GM12801 (cell line): ENCODE results near the gene RPL12.

Experiments
- CTCF ChIP-seq: IDR thresholded peaks from one replicate; pipeline ENCODE4 v1.5.1; 2011; ENCODE audit warnings: control low read depth; ENCODE audit not compliant: insufficient read length; ENCODE audit errors: extremely low read depth

The RPL12 gene

DNA sequence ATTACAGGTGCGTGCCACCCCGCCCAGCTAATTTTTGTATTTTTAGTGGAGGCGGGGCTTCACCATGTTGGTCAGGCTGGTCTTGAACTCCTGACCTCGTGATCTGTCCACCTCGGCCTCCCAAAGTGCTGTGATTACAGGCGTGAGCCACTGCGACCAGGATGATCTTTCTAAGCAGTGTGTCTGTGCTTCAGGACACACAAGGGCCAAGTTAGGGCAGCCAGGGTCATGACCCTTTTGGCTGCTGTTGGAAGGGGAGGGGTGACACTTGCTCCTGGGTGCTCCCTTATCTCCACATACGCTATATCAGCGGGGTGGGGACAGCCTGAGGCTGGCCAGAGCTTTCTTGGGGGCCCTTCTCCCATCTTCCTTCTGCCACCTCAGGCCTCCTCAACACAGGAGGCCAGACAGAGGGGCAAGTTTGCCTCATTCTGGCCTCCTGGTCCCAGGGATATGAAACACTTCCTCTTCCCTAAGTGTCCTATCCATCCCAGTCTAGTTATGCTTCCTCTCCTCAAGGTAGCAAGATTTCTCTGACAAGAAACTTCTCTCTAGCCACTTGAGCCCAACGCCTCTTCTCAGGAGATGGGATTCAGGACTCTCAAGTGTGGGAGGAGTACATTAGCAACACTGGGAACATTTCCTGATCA lies 28.9 kb downstream of the RPL12 start:
- no peak for TF ChIP-seq CTCF

- TF ChIP-seq CTCF, result no peak
Observed at GRCh38 chr9:127421057-127421456, 30.1 kb downstream of the RPL12 start.

- no peak for TF ChIP-seq CTCF
Observed at GRCh38 chr9:127419348-127419747, 31.9 kb downstream of the RPL12 start.

GRCh38 chr9:127418037-127418471 lies 33.2 kb downstream of the RPL12 start:
- TF ChIP-seq CTCF, result no peak

DNA sequence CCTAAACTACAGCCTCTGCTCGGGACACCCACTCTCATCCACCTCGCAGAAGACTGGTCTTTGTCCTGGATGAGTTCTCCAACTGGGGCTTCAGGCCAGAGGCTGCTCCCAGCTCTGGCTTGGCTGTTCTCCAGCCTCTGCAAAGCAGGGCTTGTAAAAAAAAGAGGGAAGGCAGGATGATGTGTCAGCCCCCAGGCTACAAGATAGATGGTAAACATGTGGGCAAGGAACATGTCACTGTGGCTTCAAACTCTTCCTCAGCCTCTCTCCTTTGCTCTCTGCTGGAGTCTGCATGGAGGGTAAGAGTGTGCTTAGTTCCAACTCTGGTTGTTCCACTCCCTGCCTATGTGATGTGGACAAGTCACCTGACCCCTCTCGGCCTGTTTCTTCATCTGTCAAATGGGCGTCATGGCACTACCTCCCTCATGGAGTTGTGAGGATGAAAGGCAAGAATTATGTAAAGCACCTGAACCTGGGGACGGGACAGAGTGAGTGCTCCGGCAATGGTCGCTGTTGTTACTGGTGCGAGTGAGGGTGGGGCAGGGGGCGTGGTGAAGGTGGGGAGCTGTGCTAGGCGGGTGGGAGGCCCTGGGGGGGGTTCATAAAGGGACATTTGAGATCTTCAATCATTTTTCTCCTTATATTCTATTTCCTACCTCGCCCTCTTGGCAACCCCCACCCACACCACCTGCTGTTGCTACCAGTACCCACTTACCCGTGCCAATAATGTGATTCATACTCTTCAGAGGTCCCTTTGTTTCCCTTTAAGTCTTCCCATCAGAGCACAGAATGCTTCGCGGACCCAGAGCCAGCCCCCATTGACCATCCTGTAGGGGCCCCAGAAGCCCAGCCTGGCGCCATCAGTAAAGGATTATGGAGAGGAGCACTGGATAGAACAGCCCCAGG lies 33.8 kb downstream of the RPL12 start:
- no peak for TF ChIP-seq CTCF

DNA sequence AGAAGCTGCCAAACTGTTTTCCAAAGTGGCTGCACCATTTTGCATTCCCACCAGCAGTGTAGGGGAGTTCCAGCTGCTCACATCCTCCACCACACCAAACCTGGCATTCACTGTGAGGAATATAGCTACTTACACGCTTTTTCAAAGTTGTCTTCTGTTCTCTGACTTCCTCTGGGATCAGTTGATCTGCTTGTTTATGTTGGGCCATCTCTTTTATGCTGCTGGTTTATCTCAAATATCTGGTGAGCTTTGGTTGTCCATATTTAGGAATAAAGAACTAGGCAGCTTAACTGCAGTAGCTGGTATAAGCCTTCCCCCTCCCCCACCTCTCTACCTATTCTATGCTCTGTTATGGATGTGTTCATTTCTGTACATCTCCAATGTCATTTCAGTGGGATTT lies 35.5 kb downstream of the RPL12 start:
- TF ChIP-seq CTCF, result no peak

GRCh38 chr9:127415141-127415540 lies 36.1 kb downstream of the RPL12 start:
- TF ChIP-seq CTCF, result no peak
